Stimulated activated naive CD4-positive, alpha-beta T cell (primary cell): ENCODE measurements around the gene MAP7D1.
"Not testable (repeated sequence)": the region's sequence is repeated elsewhere in the genome, so short reads cannot be mapped to it uniquely, and the experiment has no call there.

ENCODE experiments used
- DNase-seq, 6 experiments: peaks; one replicate each; lab custom pipeline; 2025; lab: John Stamatoyannopoulos, UW

MAP7D1 gene

DNA sequence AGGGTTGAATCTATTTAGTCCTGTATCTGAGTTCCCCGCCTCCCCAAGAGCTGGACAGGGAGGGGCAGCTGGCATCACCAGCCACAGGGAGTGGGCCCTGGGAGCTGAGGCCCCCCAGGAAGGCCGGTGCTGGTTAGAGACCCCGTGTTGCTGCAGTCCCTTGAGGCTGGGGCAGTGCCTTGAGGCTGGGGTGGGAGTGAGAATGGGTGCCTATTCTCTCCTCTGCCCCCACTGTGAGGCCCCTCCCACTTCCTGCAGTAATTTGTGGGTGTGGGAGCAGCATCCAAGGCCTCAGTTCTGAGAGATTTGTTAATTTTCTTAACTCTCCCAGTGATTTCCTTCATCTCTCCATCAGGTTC lies 4.1 kb upstream of the MAP7D1 start:
- peak; percentile 27 to 64 (median 46) for DNase-seq

DNA sequence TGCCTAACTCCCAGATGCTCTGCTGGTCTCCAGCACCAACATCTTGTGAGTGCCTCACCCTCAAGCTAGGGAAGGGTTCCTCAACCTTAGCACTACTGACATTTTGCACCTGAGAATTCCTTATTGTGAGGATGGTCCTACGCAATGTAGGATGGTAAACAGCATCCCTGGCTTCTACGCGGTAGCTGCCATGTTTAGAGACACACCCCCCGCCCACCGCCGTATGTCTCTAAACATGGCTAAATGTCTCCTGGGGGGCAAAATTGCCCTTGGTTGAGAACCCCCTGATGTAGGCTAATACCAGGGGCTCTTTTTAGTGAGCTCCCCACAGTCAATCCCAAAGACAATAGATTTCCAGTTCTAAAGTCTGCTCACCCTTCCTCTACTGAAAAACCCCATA lies 2.5 kb upstream of the MAP7D1 start:
- DNase-seq, result no peak

DNA sequence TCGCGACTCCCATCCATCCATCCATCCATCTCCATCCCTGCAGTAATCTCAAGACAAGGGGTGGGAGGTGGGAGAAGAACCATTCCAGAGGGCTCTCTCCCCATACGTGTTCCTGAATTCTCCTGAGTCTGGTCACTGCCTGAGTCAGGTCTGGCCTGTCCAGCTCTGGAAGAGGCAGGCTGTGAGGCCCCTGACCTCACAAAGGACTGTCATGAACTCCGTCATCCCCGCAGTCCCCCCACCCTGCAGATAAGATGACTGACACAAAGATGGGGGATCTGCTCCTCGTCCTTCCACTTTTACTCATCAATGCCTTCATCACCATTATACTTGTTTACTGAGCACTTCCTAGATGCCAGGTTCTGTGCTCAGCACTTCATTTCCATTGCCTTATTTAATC lies 1.6 kb upstream of the MAP7D1 start:
- DNase-seq, result no peak

DNA sequence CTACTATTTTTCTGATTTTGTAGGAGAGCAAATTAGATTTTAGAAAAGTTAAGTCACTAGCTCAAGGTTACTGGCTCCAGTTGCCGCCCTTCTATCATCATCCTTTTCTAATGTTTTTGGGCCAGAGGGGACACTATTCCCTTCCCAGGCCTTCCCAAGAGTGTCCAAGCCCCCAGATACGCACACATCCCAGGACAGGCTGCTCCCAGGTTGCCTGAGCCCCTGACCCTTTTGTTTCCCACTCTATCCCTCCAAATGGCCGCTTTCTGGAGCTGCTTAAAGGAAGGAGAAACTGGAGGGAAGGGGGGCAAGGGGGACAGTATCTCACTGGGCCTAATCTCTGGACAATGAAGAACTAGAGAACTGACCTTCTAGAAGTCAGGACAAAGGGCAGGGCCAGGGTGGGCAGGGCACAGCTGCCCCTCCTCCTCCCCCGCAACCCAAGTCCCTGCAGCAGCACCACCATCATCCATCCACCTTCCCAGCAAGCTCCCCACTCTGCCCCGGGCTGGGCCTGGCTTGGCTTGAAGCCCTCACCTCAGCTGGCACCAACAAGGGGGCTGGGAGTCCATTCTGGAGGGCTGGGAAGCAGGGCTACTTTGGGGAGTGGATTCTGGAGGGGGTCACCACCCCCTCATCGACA lies 1.1 kb upstream of the MAP7D1 start:
- peak in 1 of 6 experiments; percentile 12 for DNase-seq

DNA sequence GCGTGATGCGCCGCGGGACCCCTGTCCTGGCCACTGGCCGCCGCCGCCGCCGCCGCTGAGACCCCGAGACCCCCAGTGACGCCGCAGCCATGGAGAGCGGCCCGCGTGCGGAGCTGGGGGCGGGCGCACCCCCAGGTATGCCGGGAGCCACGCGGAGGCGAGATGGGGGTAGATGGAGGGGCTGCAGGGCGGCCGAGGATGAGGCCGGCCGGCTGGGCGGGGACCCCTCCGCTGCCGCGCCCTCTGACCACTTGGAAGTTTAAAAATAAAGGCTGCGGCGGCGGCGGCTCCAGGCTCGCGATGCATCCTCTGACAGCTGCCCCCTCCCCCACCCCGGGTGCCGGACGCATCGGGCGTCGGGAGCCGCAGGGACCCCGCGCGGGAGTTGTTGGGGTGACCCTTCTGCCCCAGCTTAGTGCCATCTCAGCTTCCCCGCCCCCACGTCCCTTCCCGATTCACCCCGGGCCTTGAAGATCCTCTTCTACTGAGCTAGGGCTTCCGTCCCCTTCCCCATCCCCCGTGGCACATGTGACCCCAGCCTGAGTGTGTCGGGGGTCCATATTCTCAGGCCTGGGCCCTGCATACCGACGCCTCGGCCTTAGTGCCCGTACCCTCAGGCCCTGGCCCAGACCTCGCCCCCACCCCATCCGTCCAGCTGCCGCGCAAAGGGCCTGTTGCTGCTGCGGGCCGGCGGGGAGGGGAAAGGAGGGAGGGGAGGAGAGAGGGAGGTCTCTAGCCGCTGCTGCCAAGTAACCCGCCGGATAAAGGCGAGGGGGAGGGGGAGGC lies 562 bp downstream of the MAP7D1 start:
- DNase-seq, result peak; percentile 39 to 78 (median 58)

DNA sequence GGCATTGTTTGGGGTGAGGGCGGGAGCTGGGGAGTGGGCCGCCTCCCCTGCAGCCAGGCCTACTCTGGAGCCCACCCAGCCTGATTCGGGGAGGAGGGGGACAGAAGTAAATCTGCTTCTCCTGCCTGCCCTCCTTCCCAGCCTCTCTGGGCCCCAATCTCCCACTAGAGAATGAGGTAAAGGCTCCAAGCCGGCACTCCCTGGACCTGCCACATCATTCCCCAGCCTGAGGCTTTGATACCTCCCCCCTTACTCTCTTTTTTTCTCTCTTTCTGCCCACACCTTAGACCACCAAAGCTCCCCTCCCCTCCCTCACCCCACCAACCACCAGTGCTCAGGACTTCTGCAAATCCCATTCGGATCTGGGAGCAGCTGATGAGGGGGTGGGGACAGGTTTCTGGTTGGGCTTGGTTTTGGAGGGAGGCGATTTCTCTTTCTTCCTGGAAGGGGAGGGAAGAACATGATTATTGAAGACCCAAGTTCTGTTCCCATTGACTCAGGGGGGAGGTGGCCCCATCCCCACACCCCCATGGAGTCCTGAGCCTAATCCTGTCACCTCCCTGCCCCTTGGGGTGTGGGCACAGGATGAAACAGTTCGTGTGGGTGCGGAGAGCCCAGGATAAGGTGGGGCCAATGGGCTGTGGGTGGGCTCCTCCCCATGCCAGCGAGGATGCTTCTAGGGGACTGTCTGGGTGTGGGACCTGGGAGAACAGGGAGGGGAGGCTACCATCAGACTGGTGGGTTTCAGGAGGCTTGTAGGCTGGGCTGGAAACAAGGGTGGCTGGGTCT lies 1.3 kb downstream of the MAP7D1 start:
- peak in 1 of 6 experiments; percentile 8 for DNase-seq

DNA sequence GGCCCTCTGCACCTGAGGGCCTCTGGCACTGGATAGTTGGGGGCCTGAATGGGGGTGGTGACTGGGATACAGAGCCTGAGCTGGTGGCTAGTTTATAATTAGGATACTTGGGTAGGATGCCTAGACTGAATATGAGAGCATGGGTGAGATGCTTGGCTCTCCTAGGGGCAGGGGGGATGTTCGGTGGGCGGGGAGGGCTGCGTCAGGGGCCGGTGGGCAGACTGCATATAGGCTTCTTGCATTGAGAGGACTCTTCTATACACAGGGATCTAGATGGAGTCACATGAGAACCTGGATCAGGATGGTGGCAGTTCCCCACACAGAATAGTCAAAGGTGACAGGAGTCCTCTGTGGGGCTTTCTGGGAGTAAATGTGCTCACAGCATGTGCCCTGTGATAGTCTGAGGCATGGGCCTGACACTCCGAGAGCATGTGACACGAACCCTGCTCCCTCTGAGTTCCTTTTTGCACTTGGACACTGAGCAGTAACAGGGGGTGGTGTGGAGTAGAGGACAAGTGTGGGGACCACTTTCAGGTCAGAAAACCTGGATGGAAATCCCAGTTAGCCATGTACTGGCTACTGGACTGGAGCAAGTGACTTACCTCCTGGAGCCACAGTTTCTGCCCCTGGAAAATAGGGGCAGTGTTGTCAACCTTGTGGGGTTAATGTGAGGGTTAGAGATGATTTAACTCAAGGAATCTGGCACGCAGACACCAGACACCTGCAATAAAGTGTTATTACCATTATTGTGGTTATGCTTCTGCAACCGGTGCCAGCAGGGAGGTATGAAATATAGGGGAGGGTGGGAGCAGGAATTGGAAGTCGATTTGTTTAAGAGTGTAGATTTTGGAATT lies 2.2 kb downstream of the MAP7D1 start:
- no peak for DNase-seq

DNA sequence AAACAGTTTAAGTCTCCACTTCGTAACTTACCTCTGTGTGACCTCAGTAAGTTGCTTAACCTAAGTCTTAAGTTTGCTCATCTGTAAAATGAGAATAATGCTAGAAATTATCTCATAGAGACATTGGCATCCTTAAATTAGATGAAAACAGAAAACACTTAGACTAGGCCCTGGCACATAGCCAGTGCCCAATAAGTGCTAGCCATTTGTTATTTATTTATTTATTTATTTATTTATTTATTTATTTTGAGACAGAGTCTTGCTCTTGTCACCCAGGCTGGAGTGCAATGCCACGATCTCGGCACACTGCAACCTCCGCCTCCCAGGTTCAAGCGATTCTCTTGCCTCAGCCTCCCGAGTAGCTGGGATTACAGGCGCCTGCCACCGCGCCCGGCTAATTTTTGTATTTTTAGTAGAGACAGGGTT lies 2.9 kb downstream of the MAP7D1 start:
- DNase-seq, result not testable (repeated sequence)

DNA sequence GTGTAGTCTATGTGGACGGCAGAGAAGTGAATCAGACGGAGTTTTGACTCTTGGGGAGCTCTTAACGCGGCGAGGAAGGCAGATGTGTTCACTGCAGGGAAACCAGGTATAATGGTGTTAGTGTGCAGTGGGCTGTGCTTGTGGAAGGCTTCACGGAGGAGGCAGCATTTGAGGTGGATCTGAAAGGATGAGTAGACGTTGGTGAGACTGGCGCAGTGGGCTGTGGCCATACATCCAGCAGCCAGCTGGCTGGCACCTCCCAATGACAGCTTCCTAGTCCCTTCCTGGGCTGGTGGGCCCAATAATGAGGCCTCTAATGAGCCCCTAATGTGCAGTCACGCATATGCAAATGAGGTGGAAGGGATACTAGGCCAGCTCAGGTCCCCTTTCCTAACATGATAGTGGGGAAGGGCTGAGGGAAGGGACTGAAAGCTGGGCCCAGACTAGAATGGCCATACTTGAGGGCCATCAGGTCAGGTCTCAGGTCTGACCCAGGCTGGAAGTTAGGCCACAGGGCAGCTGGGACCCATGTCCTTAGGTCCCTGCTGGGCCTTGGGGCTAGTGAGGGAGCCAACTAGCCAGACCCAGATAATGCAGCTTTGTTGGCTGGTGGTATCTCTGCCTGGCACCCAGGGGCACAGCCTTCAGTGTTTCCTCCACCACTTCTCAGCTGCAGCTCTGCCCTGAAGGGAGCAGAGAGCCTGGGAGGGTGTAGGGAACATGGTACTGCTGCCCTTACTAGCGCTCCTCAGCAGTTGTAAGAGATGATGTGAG lies 3.8 kb downstream of the MAP7D1 start:
- no peak for DNase-seq

DNA sequence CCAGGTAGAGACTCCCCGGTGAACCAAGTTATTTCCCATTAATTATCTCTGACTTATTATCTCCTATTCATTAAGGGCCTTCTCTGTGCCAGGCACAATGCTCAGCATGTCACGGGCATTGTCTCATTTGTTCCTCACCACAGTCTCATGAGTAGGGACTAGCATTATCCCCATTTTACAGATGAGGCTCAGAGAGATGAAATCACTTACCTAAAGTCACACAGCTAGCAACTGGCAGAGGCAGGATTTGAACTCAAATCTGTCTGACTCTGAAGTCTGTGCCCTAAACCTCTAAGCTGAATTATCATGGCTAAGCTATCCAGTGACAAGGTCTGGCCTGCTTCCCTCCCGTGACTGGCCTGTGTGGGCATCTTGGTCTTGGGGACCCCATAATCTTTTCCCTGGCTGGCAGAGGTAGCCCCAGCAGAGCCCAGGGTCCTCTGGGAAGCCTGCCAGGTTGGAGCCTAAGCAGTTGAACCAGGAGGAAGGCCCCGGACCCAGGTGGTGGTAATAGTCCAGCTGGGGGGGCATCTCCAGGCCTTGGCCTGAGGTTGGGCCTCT lies 4.5 kb downstream of the MAP7D1 start:
- DNase-seq, result no peak

DNA sequence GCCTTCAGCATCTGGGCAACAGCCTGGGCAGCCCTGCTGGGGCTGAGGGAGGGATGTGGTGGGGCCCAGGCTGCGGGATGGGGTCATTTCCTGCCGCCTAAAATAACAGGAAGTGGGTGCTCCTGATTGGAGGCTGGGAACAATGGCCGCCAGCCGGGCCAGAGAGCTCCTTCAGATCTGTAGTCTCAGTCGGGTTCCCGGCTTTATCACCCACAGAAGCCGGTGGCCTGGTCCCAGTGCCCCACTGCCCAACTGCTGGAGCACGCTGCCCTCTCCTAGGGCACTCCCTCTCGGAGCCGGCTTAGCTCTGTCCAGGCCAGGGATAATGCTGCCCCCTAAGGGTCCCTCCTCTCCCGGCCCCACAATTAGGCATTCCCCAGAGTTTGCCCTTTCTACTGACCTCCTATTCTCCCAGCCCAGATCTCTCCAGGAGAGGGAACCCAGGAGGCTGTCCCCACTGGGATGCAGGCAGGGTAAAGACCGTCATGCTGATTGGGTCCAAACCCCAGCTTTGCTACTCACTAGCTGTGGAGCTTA lies 5.1 kb downstream of the MAP7D1 start:
- DNase-seq, result peak; percentile 19 to 64 (median 50)

DNA sequence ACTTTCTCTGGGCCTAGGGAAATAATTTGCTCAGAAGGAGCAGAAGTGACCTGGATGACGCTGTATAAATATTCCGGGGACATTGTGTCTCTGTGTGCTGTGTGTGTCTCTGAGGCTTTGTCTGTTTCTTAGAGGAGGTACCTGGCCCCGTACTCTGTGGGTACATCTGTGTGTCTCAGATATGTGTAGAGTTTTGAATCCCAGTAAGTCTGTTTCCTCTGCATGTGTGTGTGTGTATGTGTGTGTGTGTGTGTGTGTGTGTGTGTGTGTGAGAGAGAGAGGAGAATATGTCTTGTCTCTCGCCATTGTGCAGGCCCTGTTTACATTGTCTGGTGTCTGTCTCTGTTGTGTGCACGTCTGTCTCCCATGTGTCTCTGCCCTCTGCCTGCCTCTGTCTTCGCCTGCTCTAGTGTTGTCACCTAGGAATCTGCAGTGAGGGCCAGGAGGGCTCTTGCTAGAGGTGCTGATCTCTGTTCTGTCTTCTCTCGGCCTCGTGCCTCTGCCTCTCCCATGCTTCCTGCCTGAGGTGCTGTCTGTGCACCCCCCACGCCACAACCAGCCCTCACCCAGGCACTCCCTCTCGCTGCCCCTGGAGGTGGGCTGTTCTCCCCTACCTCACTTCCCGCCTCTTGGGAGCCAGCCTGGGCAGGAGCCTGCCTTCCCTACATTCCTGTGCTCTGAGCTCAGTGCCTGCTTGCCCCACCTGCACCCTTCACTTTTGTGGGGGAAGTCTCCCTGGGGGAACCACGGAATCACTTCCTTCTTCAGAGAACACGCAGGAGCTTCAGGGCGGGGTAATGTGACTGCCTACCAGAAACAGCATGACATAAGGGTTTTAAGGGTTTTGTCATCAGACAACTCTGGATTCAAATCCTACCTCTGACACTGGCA lies 5.9 kb downstream of the MAP7D1 start:
- peak; percentile 30 to 78 (median 70) for DNase-seq

DNA sequence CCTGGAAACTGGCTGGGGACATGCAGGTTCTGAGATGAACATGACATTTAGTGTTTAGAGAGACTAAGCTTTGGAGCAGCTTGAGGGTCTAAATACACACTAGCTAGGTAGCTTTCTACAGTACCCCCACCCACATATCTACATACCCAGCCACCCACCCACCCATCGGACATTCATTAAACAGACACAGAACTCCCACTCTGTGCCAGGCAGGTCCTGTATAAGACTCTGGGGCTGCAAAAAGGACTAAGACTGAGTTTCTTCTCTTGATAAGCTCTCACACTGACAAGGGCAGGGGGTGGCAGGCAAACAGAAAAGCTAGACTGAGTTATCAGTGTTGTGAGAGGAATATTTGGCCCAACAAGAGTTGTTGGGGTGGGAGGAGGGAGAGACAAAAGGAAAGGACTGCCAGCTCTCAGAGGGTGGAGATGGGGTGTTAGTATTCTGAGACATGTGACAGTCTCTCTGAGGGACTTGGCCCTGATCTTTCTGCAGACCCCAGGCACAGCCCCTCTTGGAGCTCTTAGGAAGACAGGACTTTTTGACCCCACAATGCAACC lies 6.8 kb downstream of the MAP7D1 start:
- no peak for DNase-seq

DNA sequence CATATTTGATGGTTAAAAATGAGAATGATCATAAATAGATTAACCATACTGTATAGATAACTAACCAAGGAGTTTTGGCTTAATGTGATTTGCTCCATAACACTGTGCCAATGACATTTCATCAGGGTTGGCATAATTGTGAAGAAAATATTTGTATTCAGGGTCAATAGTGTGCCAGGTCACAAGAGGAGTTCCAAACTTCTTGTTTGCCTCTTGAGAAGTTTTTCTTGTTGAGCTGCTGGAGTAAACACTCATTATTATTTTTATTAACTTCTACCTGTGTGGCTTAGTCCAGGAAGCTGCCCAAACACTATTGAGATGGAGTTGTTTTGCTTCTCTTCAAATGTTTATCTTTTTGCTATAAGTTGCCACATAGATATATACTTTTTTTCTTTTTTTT lies 7.5 kb downstream of the MAP7D1 start:
- no peak for DNase-seq

DNA sequence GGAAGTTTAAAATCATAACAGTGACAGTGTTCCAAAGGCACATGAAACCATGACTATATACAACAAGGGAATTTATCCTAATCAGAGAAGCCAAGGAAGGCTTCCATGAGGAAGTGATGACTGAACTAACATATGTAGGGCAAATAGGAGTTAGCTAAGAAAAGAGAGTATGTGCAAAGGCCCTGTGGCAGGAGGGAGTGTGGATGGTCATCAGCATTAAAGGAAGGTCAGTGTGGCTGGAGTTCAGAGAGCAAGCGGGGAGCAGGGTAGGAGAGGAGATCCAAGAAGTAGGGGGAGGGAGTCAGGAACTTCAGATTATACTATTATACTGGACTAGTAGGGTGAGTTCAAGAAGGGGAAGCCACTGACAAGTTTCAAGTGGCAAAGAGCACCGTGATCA lies 8.4 kb downstream of the MAP7D1 start:
- no peak for DNase-seq

DNA sequence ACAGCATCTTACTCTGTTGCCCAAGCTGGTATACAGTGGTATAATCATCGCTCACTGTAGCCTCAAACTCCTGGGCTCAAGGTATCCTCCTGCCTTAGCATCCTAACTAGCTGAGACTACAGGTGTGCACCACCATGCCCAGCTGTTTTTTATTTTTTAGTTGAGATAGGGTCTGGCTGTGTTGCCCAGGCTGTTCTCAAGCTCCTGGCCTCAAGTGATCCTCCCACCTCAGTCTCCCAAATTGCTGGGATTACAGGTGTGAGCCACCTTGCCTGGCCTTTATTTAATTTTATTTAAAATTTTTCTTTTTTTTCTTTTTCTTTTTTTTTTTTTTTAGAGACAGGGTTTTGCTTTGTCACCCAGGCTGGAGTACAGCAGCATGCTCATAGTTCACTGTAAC lies 9.2 kb downstream of the MAP7D1 start:
- DNase-seq, result no peak

DNA sequence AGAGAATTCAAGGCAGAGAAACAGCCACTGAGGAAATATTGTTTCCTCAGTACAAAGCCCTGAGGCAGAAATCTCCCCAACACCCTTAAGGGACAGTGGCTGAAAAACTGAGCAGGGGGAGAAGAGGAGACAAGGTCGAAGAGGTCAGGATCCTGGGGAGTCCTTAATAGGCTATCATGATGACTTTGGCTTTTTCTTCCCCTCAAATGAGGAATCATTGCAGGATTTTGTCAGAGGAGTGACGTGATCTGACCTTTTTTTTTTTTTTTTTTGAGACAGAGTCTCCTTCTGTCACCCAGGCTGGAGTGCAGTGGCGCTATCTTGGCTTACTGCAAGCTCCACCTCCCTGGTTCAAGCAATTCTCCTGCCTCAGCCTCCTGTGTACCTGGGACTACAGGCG lies 10.2 kb downstream of the MAP7D1 start:
- DNase-seq, result no peak

DNA sequence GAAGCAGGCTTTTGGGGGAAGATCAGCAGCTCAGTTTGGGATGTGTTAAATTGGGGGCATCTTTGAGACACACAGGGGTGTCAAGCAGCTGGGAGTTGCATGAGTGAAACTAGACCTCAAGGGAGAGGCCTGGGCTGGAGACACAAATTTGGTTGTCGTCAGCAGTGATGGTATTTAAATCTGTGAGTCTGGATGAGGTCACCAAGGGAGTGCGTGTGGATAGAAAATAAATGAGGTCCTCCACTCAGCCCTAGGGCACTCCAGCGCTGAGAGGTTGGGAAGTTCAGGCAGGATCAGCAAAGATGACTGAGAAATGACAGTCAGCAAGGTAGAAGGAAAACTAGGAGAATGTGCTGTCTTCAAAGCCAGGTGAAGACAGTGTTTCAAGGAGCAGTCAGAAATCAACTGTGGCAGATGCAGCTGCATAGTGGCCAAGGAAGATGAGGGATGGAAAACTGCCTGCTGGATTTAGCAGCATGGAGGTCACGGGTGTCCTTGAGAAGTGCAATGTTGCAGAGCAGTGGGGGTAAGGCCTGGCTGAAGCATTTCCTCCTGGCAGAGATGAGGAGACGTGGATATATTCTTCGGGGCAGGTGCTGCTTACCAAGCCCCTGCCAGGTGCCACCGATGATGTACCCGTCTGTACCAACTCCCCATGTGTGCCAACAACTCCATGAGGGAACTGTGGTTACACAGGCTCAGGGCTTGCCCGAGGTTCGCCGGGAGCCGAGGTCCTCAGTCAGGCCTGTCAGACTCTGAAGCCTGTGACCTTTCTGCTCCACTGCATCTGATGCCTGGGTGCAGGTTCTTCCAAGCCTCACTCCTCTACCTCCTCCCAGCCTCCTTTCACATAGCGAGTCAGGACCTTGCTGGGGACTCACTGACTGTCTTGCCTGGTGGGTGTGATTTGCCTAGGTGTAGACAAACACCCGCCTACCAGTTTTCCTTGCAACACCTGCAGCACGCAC lies 11.3 kb downstream of the MAP7D1 start:
- DNase-seq, result no peak
